Breast epithelium (tissue), 3 donors: ENCODE results near the gene MAN1C1.

ENCODE experiments used
- CTCF ChIP-seq, 3 donors: fragments of 450-650 bp; IDR thresholded peaks; one replicate each; pipeline ENCODE4 v1.5.1; 2016 to 2017; ENCODE audit warnings: antibody characterized with exemption in 3 of 3, mild to moderate bottlenecking in 3 of 3, moderate library complexity in 3 of 3
- POLR2AphosphoS5 ChIP-seq, 3 donors: sonication (generic); formaldehyde crosslinking; IDR thresholded peaks; one replicate each; pipeline ENCODE4 v1.6.1; 2017; ENCODE audit warnings: antibody characterized with exemption in 3 of 3

DNA sequence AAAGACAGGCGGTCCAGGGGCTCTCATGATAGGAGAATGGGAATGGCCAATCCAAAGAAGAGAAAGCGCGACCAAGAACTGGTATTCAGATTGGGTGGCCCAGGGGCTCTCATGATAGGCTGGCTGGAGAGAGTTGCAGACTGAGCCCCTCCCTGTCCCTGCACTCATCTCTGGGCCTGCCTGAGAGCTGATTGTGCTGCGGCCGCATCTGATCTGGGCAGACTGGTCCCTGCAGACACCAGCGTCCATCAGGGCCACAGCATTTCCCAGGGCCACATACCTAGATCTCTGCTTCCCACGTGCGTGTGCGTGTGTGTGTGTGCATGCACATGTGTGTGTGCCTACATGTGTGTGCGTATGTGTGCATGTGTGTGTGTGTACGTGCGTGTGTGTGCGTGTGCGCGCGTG, 30.4 kb upstream of the MAN1C1 start:
- no peak for TF ChIP-seq POLR2AphosphoS5 (IDR thresholded peaks at IDR 0.05)
- no peak for TF ChIP-seq CTCF (IDR thresholded peaks at IDR 0.05)
